Body of pancreas (tissue), 4 donors: ENCODE results near the gene LGI1. TPM values are rescaled to one million over a fixed set of nuclear protein-coding genes. Genes with fewer than 3 reads are reported as not detected.
"Not testable (repeated sequence)": the region's sequence is repeated elsewhere in the genome, so short reads cannot be mapped to it uniquely, and the experiment has no call there.

ENCODE experiments used
- ATAC-seq: fragments of 150-250 bp; one replicate; pipeline ENCODE4 v1.9.1; 2016
- DNase-seq, 4 donors: peaks; one replicate each; pipeline ENCODE4 v3.0.0-alpha.2; 2019
- H3K27ac ChIP-seq, 4 donors: fragments of 200-600 bp; sonication (generic); 1 replicate in 3 of 4; 2 replicates in 1 of 4; pipeline versions ENCODE4 v1.5.1 to v1.6.1; 2016 to 2019; ENCODE audit warnings: mild to moderate bottlenecking in 1 of 4, mixed read lengths in 1 of 4, moderate library complexity in 1 of 4
- H3K27me3 ChIP-seq, 2 donors: fragments of 200-600 bp; sonication (generic); one replicate each; pipeline ENCODE4 v1.6.0; 2016; ENCODE audit warnings: mild to moderate bottlenecking in 1 of 2
- H3K36me3 ChIP-seq, 2 donors: fragments of 200-600 bp; sonication (generic); replicated peaks in 1 of 2; 2 replicates each; pipeline ENCODE4 v1.5.1; 2016; ENCODE audit warnings: low read depth in 2 of 2; ENCODE audit not compliant: insufficient read depth in 1 of 2
- H3K4me1 ChIP-seq: fragments of 200-600 bp; sonication (generic); one replicate; pipeline ENCODE4 v1.6.0; 2016
- H3K4me3 ChIP-seq, 2 donors: fragments of 200-600 bp; sonication (generic); 1 replicate in 1 of 2; 2 replicates in 1 of 2; pipeline ENCODE4 v1.5.1; 2016 to 2019
- H3K9me3 ChIP-seq, 3 donors: fragments of 200-600 bp; sonication (generic); 1 replicate in 2 of 3; 2 replicates in 1 of 3; pipeline ENCODE4 v1.5.1; 2016
- CTCF ChIP-seq, 7 experiments: fragments of 450-650 bp in 4 of 7; fragments of 200-600 bp in 3 of 7; sonication (generic) in 3 of 7; IDR thresholded peaks; one replicate each; pipeline ENCODE4 v1.5.1; 2016 to 2019; ENCODE audit warnings: antibody characterized with exemption in 7 of 7
- POLR2A ChIP-seq, 3 donors: fragments of 450-650 bp; IDR thresholded peaks; one replicate each; pipeline ENCODE4 v1.6.1; 2016; ENCODE audit warnings: antibody characterized with exemption in 3 of 3, mild to moderate bottlenecking in 2 of 3
- WGBS, 2 donors: methylation state at CpG; one replicate each; pipeline ENCODE4 v1.1.5; 2017; 5-methylcytosine and 5-hydroxymethylcytosine counted together
- intact Hi-C: fragments of 100-400 bp; cut with DNase I; formaldehyde crosslinking; loops from one replicate; pipeline ENCODE4 v1.15.1; 2023
- total RNA-seq, 2 donors: library from RNA; depleted of rRNA; stranded (reverse); fragments of >200 nt; gene quantifications; one replicate each; pipeline ENCODE4 v1.1.0, GENCODE V29; 2016

Gene LGI1
- total RNA-seq, 2 donors from 2014 or later = not detected

GRCh38 chr10:93820434-93820833 lies 62.7 kb downstream of the LGI1 start:
- H3K4me1 ChIP-seq = no peaks in the 10 kb centered on the region
- DNase-seq = no peak
- H3K4me3 ChIP-seq = no peak overlapping the region
- H3K27me3 ChIP-seq = no peaks in the 10 kb centered on the region
- no peak overlapping the region for H3K27ac ChIP-seq
- ATAC-seq = no peak
- H3K36me3 ChIP-seq = no peaks in the 10 kb centered on the region
- TF ChIP-seq POLR2A (IDR thresholded peaks at IDR 0.05) (no peak), CTCF (IDR thresholded peaks at IDR 0.05) (no peak)
- WGBS, 2 donors = 44 to 49% methylated on average over 3 of the region's 3 CpGs
- intact Hi-C loops = no loop called here
- no peaks in the 10 kb centered on the region for H3K9me3 ChIP-seq

- Histone ChIP-seq H3K4me3 (no peak overlapping the region), H3K36me3 (no peaks in the 10 kb centered on the region), H3K27ac (no peak overlapping the region), H3K4me1 (no peaks in the 10 kb centered on the region), H3K27me3 (no peaks in the 10 kb centered on the region), H3K9me3 (no peaks in the 10 kb centered on the region)
- ATAC-seq = no peak
- intact Hi-C loops = no loop called here
- peak; percentile 36 to 85 (median 66) for TF ChIP-seq CTCF (IDR thresholded peaks at IDR 0.05)
- no peak for TF ChIP-seq POLR2A (IDR thresholded peaks at IDR 0.05)
- WGBS, 2 donors = 58 to 62% methylated on average over 4 of the region's 4 CpGs
- DNase-seq = no peak
Observed at GRCh38 chr10:93821051-93821772, 63.5 kb downstream of the LGI1 start.

- Histone ChIP-seq H3K4me1 (no peaks in the 10 kb centered on the region), H3K36me3 (no peaks in the 10 kb centered on the region), H3K4me3 (no peak overlapping the region), H3K27ac (no peak overlapping the region), H3K9me3 (no peaks in the 10 kb centered on the region), H3K27me3 (no peaks in the 10 kb centered on the region)
- DNase-seq (no peak), ATAC-seq (no peak)
- TF ChIP-seq POLR2A (IDR thresholded peaks at IDR 0.05) = no peak
- no peak for TF ChIP-seq CTCF (IDR thresholded peaks at IDR 0.05)
- 56 to 57% methylated on average over 7 of the region's 7 CpGs for WGBS, 2 donors
- intact Hi-C loops = no loop called here
Observed at GRCh38 chr10:93826355-93826754, 68.6 kb downstream of the LGI1 start.

- H3K36me3 ChIP-seq = no peaks in the 10 kb centered on the region
- no peaks in the 10 kb centered on the region for H3K4me1 ChIP-seq
- no peak overlapping the region for H3K4me3 ChIP-seq
- 77 to 79% methylated on average over 11 of the region's 11 CpGs for WGBS, 2 donors
- no peak overlapping the region for H3K27ac ChIP-seq
- H3K9me3 ChIP-seq = no peaks in the 10 kb centered on the region
- DNase-seq = no peak
- ATAC-seq = no peak
- no peaks in the 10 kb centered on the region for H3K27me3 ChIP-seq
- no peak for TF ChIP-seq POLR2A (IDR thresholded peaks at IDR 0.05)
- TF ChIP-seq CTCF (IDR thresholded peaks at IDR 0.05) = no peak
- intact Hi-C loops = no loop called here
Observed at GRCh38 chr10:93827056-93827804, 69.5 kb downstream of the LGI1 start.

- H3K27me3 ChIP-seq, H3K9me3 ChIP-seq, H3K4me3 ChIP-seq, H3K27ac ChIP-seq, intact Hi-C loops, H3K36me3 ChIP-seq, H3K4me1 ChIP-seq, ATAC-seq, DNase-seq: not testable (repeated sequence)
- WGBS, 2 donors = 100% methylated on average over 1 of the region's 1 CpG; no CpG with 5 or more reads in 1 of the 2 donors
Observed at GRCh38 chr10:93831065-93831464, 73.3 kb downstream of the LGI1 start.
